Gastrocnemius medialis (tissue), 4 donors: ENCODE data around the gene CATSPERB.

ENCODE experiments used
- POLR2A ChIP-seq, 2 donors: fragments of 450-650 bp; IDR thresholded peaks; one replicate each; pipeline ENCODE4 v1.6.1; 2017; ENCODE audit warnings: antibody characterized with exemption in 2 of 2, mild to moderate bottlenecking in 2 of 2, moderate library complexity in 2 of 2
- TF ChIP-seq, protein P1 (sequence below), 5 experiments: fragments of 450-650 bp in 3 of 5; fragments of 200-600 bp in 2 of 5; sonication (generic) in 2 of 5; IDR thresholded peaks in 4 of 5; conservative IDR thresholded peaks in 1 of 5; 1 replicate in 4 of 5; 2 replicates in 1 of 5; pipeline ENCODE4 v1.5.1; 2016 to 2019; ENCODE audit warnings: antibody characterized with exemption in 5 of 5, mild to moderate bottlenecking in 3 of 5, moderate library complexity in 3 of 5

DNA sequence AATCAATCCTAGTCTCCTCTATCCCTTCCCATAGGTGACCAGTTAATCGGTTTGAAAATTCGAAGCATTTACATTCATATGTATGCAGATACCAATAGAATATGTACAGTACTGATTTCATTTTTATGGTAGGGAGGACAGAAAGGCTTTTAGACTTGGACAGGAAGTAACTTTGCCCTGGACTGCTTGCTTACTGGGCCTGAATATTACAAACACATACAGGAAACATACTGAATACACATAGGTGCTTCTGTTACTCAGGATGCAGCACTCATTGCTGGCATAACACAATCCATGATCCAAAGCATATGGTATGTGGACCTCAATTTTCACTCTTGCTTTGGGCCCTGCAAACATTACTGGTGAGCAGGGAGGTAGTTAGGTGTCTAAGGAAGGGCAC is 71.1 kb downstream of the CATSPERB start:
- TF ChIP-seq, protein P1, sequence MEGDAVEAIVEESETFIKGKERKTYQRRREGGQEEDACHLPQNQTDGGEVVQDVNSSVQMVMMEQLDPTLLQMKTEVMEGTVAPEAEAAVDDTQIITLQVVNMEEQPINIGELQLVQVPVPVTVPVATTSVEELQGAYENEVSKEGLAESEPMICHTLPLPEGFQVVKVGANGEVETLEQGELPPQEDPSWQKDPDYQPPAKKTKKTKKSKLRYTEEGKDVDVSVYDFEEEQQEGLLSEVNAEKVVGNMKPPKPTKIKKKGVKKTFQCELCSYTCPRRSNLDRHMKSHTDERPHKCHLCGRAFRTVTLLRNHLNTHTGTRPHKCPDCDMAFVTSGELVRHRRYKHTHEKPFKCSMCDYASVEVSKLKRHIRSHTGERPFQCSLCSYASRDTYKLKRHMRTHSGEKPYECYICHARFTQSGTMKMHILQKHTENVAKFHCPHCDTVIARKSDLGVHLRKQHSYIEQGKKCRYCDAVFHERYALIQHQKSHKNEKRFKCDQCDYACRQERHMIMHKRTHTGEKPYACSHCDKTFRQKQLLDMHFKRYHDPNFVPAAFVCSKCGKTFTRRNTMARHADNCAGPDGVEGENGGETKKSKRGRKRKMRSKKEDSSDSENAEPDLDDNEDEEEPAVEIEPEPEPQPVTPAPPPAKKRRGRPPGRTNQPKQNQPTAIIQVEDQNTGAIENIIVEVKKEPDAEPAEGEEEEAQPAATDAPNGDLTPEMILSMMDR (IDR thresholded peaks at IDR 0.05 in 4 of 5, conservative IDR thresholded peaks at IDR 0.05 in 1 of 5), result no peak
- TF ChIP-seq POLR2A (IDR thresholded peaks at IDR 0.05), result no peak
